NCI-H526 treated with DMSO at 0.1 percent for 48 hours (cell line): Measurements from ENCODE around the gene MEF2D.
A peak's percentile ranks its signal among the peaks of the same experiment; 100 is the strongest.

Source experiments
- DNase-seq: peaks from one replicate; lab custom pipeline; 2025; lab: John Stamatoyannopoulos, UW

The MEF2D gene

GRCh38 chr1:156468693-156469345 is 31.8 kb downstream of the MEF2D start:
- no peak for DNase-seq

DNA sequence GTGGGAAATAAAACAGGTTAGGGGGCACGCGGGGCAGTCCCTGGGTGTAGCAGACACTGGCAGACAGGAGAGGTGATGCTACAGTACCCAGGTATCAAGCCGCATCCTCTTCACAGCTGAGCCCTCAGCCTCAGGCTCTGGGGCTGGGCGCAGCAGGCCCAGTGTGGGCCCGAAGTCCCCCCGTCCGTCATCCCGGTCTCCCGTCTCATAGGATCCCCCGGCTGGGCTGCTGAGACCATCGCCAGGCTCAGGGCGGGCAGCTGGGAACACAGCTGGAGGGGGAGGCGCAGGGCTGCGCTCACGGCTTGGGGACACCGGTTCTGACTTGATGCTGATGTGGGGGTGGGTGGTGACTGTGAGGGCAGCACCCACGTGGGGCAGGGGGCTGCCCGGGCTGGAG is 32.7 kb downstream of the MEF2D start:
- no peak for DNase-seq

DNA sequence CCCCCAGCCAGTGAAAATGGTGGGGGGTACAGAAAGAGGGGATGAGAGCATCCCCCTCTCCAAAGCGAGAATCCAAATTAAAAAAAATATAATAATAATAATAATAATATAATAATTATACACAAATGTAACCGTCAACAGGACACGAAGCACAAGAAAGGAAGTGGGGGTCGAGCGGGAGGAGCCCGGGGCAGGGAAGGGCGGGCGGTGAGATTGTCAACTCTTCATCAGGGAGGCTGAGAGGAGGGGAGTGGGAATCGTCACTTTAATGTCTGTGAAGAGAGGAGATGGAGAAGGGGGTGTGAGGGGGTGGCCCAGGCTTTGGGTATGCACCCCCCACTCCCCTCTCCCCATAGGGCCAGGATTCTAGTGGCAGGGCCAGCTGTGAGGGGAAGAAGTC is 33.2 kb downstream of the MEF2D start:
- DNase-seq: no peak

- no peak for DNase-seq
Observed at GRCh38 chr1:156465747-156466365, 34.7 kb downstream of the MEF2D start.

DNA sequence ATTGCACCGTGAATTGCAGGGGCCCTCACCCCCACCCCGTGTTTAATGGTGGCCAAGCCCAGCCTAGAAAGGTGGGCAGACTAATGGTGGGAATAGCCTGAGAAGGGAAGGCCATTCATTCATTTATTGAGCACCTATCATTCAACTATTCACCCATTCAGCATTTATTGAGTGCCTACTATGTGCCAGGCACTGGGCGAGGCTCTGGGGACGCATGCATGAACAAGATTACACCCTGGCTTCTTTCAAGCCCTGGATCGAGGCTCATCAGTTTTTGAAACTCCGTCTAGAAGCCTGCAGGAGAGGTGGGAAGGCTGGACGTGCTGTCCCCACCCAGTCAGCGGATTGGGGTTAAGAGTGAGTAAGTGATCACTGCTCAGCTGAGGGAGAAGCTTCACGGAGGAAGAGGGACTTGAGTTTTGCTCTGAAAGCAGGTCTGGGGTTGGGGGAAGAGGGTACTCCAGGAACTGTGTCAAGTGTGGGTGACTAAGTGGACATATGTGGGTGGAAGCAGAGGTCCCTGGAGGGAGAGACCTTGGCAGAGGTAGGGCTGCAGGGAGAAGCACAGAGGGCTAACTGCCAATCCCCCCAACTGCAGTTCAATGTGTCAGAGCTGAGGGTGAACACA is 35.6 kb downstream of the MEF2D start:
- no peak for DNase-seq

GRCh38 chr1:156464335-156464734 is 36.2 kb downstream of the MEF2D start:
- DNase-seq: no peak

DNA sequence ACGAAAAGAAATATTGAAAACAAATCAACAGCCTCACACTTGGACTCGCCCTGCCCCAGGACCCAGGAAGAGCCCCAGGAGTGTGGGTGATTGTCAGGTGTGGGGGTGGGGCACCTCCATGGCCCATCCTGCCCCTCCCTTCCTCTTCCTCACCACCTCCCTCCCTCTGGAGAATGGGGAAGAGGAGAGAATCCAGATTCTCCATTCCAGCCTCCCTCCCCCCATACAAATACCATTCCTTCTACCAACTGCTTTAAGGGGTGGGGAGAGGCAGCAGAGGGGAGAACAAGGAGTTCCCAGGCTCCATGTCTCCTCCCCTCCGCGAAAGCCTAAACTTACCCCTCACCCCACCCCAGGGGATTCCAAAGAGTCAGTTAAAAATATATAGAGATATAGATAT is 36.7 kb downstream of the MEF2D start:
- no peak for DNase-seq

DNA sequence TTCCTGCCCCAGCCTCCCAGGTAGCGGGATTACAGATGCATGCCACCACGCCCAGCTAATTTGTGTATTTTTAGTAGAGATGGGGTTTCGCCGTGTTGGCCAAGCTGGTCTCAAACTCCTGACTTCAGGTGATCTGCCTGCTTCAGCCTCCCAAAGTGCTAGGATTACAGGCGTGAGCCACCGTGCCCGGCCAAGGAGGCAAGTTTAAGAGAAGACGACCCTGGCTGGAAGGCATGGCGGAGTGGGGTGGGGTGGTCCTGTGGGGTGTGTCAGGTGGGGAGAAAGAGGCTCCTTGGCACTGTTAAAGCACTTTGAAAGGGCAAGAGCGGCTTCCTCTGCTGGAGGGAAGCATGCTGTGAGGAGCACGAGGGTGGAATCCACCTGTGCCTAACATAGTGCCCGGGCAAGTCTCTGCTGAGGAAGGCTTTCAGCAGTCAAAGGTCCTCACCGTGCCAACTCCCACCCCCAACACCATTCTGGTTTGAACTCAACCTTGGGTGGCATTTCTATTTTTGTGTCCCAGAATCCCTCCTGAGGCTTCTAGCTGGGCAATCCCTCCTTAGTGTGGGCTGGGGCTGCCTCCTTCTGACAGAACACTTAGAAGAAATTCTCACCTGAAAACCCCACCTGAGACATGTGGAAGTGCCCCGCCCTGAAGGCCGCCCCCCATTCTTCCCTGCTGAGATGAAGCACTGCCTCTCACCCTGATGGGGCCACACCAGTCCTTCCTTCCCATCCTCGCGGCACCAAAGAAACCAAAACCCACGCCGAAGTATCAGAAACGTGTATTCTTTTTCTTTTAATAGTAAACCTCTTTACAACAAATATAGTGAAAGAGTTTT is 37.4 kb downstream of the MEF2D start:
- no peak for DNase-seq

DNA sequence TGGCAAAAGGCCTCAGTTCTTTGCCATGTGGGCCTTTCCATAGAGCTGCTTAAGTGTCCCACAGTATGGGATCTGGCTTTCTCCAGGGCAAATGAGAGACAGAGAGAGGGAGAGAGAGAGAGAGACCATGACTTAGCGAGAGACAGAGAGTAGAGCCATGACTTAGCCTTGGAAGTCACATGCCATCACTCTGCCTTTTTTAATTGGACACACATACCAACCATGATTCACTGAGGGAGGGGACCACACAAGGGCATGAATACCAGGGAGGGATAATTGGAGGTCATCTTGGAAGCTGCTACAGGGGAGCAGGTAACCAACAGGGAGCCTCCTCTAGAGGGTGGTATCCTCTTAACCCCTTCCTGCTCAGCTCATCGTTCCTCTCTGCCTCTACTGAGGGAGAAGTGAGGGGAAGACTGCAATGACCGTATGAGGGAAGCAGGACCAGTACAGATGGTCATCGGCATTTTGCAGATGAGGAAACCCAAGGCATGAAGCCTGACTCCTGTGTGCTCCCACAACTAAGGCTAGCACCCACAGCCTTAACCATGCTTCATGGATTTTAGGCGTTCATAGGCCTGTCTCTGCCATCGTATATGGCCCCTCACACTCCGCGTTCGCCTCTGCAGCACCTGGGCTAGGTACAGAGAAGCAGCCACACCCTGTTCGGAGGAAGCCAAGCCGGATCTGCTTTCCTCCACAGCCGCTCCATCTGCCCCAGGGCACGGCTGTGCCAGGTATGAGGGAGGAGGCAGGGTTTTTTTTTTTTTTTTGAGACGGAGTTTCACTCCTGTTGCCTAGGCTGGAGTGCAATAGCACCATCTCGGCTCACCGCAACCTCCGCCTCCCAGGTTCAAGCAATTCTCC is 38.6 kb downstream of the MEF2D start:
- DNase-seq: no peak

GRCh38 chr1:156461109-156461508 is 39.5 kb downstream of the MEF2D start:
- DNase-seq: no peak

- DNase-seq: no peak
Observed at GRCh38 chr1:156460525-156460924, 40.0 kb downstream of the MEF2D start.

DNA sequence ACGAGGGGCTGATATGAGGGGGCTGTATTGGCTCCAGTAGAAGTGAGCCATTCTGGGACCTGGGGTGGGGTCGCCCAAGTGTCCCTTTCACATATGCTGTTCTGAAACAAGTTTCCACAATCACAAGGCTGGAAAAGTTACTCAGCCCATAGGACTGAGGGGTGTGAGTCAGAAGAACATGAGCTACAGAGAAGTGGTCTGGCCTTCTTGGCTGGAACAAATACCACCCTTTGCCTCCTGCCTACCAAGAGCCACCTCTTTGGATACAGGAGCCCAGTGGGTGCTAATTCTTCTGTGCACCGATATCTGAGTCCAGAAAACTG is 42.4 kb downstream of the MEF2D start:
- DNase-seq: no peak

DNA sequence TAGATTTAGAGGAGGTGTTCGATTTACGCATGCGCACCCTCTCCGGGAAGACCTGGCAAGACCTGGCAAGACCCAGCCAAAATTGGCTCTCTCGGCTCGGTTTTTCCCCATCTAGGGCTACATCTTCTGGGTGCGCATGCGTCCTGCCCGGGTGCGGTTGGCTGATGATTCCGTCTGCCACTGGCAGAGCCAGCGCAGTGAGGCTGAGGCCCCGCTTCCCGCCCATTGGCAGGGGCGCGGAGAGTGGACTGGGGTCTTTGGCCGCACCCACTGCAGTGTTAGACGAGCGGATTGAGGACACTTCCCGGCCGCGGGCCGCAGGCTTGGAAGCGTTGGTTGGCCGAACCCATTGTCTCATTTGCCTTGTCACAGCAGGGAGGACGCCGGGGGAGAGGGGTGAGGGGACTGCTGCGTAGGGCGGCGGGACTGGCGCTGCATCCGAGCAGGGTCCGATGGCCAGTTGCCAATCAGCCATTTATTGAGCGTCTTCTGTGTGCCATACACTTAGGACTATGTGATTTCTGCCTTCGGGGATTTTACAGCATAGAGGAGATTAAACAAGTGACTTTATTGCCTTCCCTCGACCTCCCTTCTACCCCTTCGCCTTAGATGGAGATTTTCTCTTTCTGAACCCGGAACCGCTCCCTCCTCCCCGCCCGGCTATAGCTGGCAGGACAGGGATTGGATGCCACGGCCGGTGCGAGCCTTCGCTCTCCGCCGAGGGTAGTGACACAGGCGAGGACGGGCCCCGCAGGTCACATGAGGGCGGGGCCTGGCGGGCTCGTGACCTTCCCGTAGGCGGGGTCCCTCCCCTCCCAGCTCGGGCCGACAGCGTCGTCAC is 43.7 kb downstream of the MEF2D start:
- peak; percentile 99 for DNase-seq

GRCh38 chr1:156455362-156455761 is 45.2 kb downstream of the MEF2D start:
- DNase-seq: no peak

DNA sequence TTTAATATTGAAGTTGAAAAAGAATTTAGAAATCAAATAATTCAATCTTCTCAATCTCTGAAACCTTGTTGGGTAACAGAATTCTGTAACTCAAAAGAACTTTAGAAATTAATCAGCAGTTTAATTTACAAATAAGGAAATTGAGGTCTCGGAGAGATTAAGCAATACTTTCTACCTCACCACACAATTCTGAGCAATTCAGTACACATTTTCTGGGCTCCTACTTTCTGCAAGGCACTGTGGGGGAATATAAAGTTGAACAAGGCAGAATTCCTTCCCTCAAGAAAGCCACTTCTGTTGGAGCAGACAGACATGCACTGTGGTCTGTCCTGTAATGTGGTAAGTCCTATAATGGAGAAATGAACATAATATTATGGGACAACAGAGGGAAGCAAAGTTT is 47.7 kb downstream of the MEF2D start:
- no peak for DNase-seq

DNA sequence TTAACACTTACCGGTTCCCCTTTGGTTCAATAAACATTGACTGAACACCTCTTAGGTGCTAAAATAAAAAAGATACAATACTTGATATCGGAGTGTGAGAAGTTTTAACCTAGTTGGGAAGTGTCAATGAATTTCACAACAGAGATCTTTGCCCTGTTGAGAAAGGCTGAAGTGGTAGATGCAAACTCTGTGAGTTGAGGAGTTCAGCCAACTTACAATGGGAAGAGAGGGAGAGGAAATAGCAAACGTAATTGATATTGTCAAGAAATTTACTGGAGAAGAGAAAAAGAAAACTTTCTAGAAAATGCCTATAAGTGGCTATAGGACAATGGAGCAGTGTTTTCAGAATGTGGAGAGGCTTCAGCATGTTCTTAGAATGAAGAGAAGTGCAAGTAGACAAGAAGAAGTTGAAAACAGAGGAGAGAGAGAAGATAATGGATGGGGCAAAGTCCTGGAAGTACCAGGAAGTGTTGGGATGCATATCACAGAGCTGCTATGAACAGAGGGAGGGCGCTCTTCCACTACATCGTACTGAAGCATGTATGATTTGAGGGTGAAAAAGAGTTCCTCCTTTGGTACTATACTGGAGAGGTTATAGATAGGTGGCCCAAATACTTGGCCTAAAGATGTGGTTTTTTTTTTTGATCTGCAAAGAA is 48.9 kb downstream of the MEF2D start:
- DNase-seq: no peak

- no peak for DNase-seq
Observed at GRCh38 chr1:156448134-156448967, 52.2 kb downstream of the MEF2D start.

- DNase-seq: peak; percentile 95
Observed at GRCh38 chr1:156445789-156446263, 54.7 kb downstream of the MEF2D start.

GRCh38 chr1:156444407-156445001 is 56.1 kb downstream of the MEF2D start:
- DNase-seq: peak; percentile 83
